ENCODE measurements around the gene LIMS3. TPM values are rescaled to one million over a fixed set of nuclear protein-coding genes. Genes with fewer than 3 reads are reported as not detected.
"Not testable (repeated sequence)": the region's sequence is repeated elsewhere in the genome, so short reads cannot be mapped to it uniquely, and the experiment has no call there.

Gene LIMS3
- total RNA-seq, 6 donors from 2014 or later: 0.89 to 2.2 (median 1.6) TPM; not detected in 2

GRCh38 chr2:109905796-109906195, 7.3 kb downstream of the LIMS3 start:
- peak in 1 of 2 donors; percentile 87 for ATAC-seq (ENCODE audit: low FRiP score in 2 of 2)
- not testable (repeated sequence) for DNase-seq, H3K27me3 ChIP-seq, H3K36me3 ChIP-seq, H3K9me3 ChIP-seq, H3K27ac ChIP-seq, H3K4me3 ChIP-seq, H3K4me1 ChIP-seq
- no CpG with 5 or more reads among the region's 8 CpGs for WGBS, 2 donors

- no CpG with 5 or more reads among the region's 2 CpGs for WGBS, 2 donors
- H3K4me1 ChIP-seq; H3K27ac ChIP-seq; H3K27me3 ChIP-seq; ATAC-seq (ENCODE audit: low FRiP score in 2 of 2); H3K36me3 ChIP-seq; DNase-seq; H3K9me3 ChIP-seq; H3K4me3 ChIP-seq: not testable (repeated sequence)
Measured at GRCh38 chr2:109908626-109909025, 10.1 kb downstream of the LIMS3 start.

DNA sequence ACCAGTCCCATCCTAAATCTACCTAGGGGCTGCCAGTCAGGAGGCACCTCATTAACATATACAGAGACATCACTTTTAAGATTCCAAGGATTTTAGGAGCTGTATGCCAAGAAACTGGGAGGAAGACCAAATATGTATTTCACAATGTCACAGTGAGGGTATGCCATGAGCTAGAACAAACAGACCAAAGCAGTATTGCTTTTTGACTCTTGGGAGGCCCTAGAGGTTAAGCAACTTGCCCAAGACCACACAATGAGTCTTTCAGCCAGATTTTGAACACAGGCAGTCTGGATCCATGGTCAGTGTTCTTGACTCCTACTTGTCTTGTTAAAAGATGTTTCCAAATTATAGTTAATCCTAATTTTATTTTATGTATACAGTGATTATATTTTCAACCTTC, 12.3 kb downstream of the LIMS3 start:
- not testable (repeated sequence) for H3K4me1 ChIP-seq, H3K9me3 ChIP-seq, DNase-seq, H3K27me3 ChIP-seq, H3K27ac ChIP-seq, H3K36me3 ChIP-seq, H3K4me3 ChIP-seq
- ATAC-seq (ENCODE audit: low FRiP score in 2 of 2): peak in 1 of 2 donors; percentile 79

- no CpG with 5 or more reads among the region's 2 CpGs for WGBS, 2 donors
- not testable (repeated sequence) for H3K27me3 ChIP-seq; H3K4me1 ChIP-seq; H3K9me3 ChIP-seq; H3K27ac ChIP-seq; H3K36me3 ChIP-seq; ATAC-seq (ENCODE audit: low FRiP score in 2 of 2); H3K4me3 ChIP-seq; DNase-seq
Measured at GRCh38 chr2:109913911-109914310, 15.4 kb downstream of the LIMS3 start.

GRCh38 chr2:109914552-109914951, 16.1 kb downstream of the LIMS3 start:
- not testable (repeated sequence) for H3K4me1 ChIP-seq; H3K36me3 ChIP-seq; H3K27ac ChIP-seq; ATAC-seq (ENCODE audit: low FRiP score in 2 of 2); DNase-seq; H3K4me3 ChIP-seq; H3K27me3 ChIP-seq; H3K9me3 ChIP-seq
- WGBS, 2 donors: no CpG with 5 or more reads among the region's 7 CpGs

- DNase-seq; H3K9me3 ChIP-seq; H3K27me3 ChIP-seq; H3K27ac ChIP-seq; H3K36me3 ChIP-seq; H3K4me1 ChIP-seq; H3K4me3 ChIP-seq; ATAC-seq (ENCODE audit: low FRiP score in 2 of 2): not testable (repeated sequence)
- no CpG with 5 or more reads among the region's 5 CpGs for WGBS, 2 donors
Measured at GRCh38 chr2:109915830-109916229, 17.3 kb downstream of the LIMS3 start.

DNA sequence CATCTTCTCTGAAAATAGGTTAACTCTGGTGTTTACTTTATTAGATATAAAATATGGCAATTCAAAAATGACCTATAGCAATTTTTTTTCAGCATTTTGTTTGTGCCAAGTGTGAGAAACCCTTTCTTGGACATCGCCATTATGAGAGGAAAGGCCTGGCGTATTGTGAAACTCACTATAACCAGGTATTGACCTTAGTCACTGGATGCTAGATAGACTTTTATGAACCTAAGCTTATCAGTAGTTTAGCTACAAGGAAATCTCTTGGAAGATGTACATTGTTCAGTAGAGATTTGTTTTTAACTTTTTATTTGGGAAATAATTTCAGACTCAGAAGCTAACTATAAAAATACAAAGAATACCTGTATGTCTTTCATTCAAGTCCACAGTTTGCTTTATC, 21.7 kb downstream of the LIMS3 start:
- not testable (repeated sequence) for H3K9me3 ChIP-seq; ATAC-seq (ENCODE audit: low FRiP score in 2 of 2)

GRCh38 chr2:109921543-109922384, 23.3 kb downstream of the LIMS3 start:
- peak; percentile 79 to 87 for ATAC-seq (ENCODE audit: low FRiP score in 2 of 2)
- not testable (repeated sequence) for H3K9me3 ChIP-seq, H3K36me3 ChIP-seq, H3K4me1 ChIP-seq, H3K27me3 ChIP-seq, H3K4me3 ChIP-seq, DNase-seq, H3K27ac ChIP-seq
- no CpG with 5 or more reads among the region's 7 CpGs for WGBS, 2 donors

More for the DNA sequence above, 21.7 kb downstream of the LIMS3 start:
- not testable (repeated sequence) for DNase-seq, H3K4me1 ChIP-seq, H3K4me3 ChIP-seq, H3K36me3 ChIP-seq, H3K27me3 ChIP-seq, H3K27ac ChIP-seq
- WGBS, 2 donors: no CpG with 5 or more reads among the region's 2 CpGs

GRCh38 chr2:109924481-109924880, 26.0 kb downstream of the LIMS3 start:
- not testable (repeated sequence) for H3K27ac ChIP-seq, H3K27me3 ChIP-seq, H3K4me3 ChIP-seq, H3K36me3 ChIP-seq, H3K4me1 ChIP-seq, H3K9me3 ChIP-seq, DNase-seq
- no CpG with 5 or more reads among the region's 2 CpGs for WGBS, 2 donors
- ATAC-seq (ENCODE audit: low FRiP score in 2 of 2): peak in 1 of 2 donors; percentile 54

DNA sequence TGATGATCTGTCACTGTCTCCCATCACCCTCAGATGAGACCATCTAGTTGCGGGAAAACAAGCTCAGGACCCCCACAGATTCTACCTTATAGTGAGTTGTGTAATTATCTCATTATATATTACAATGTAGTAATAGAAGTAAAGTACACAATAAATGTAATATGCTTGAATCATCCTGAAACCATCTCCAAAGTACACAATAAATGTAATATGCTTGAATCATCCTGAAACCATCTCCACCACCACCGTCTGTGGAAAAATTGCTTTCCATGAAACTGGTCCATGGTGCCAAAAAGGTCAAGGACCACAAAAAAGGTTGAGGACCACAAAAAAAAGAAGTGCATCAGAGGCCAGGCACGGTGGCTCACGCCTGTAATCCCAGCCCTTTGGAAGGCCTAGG, 29.3 kb downstream of the LIMS3 start:
- H3K27me3 ChIP-seq: not testable (repeated sequence)
- WGBS, 2 donors: no CpG with 5 or more reads among the region's 4 CpGs

GRCh38 chr2:109929222-109929621, 30.7 kb downstream of the LIMS3 start:
- H3K27ac ChIP-seq; H3K4me1 ChIP-seq; H3K36me3 ChIP-seq; H3K9me3 ChIP-seq; DNase-seq; H3K4me3 ChIP-seq; H3K27me3 ChIP-seq; ATAC-seq (ENCODE audit: low FRiP score in 2 of 2): not testable (repeated sequence)
- WGBS, 2 donors: no CpG with 5 or more reads among the region's 1 CpG

More for the DNA sequence above, 29.3 kb downstream of the LIMS3 start:
- H3K4me3 ChIP-seq; DNase-seq; H3K9me3 ChIP-seq; H3K36me3 ChIP-seq; H3K4me1 ChIP-seq; H3K27ac ChIP-seq; ATAC-seq (ENCODE audit: low FRiP score in 2 of 2): not testable (repeated sequence)

DNA sequence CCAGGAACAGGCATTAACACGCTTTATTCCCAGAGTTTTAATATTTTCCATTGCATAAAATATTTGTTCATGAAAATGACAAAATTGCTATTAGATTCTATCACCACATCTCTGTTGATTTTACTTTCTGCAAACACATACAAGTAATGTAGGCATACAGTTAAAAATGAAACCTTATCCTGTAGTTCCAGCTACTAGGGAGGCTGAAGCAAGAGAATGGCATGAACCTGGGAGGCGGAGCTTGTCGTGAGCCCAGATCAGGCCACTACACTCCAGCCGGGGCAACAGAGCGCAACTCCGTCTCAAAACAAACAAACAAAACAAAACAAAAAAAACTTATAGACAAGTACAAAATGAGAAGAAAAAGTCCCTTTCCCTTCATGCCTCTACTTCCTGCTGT, 38.0 kb downstream of the LIMS3 start:
- H3K27ac ChIP-seq; H3K9me3 ChIP-seq; H3K4me3 ChIP-seq; H3K36me3 ChIP-seq; H3K27me3 ChIP-seq; H3K4me1 ChIP-seq; ATAC-seq (ENCODE audit: low FRiP score in 2 of 2); DNase-seq: not testable (repeated sequence)
- WGBS, 2 donors: no CpG with 5 or more reads among the region's 6 CpGs

DNA sequence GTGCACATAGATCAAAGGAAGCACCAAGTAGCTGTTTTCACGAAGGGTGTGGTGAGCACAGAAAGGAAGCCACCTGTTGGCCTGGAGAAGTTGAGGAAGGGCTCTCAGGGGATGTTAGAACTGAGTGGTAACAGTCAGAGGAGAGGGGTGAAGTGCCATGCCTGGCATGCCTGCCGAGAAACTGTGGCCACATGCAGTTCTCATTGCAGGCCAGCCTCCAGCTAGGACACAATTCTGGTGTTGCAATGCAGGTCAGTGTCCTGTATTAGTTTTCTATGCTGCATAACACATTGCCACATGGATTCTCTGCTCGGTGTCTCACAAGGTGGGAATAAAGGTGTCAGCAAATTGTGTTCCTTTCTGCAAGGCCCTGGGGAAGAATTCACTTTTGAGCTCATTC, 46.9 kb downstream of the LIMS3 start:
- not testable (repeated sequence) for DNase-seq; H3K9me3 ChIP-seq; H3K4me1 ChIP-seq; ATAC-seq (ENCODE audit: low FRiP score in 2 of 2); H3K4me3 ChIP-seq; H3K27ac ChIP-seq; H3K36me3 ChIP-seq; H3K27me3 ChIP-seq
- no CpG with 5 or more reads among the region's 3 CpGs for WGBS, 2 donors
